Keratinocyte (primary cell): ENCODE data around the gene PPP6R1. TPM values are rescaled to one million over a fixed set of nuclear protein-coding genes. Genes with fewer than 3 reads are reported as not detected.

ENCODE experiments used
- DNase-seq: peaks from one replicate; pipeline ENCODE4 v3.0.0-alpha.2; 2011; ENCODE audit warnings: low read depth, missing footprints, low spot score
- FAIRE-seq: peaks from 2 replicates; lab custom pipeline; 2011; peaks lifted over from hg19 to GRCh38; lab: Jason Lieb, UNC
- H2AFZ ChIP-seq: 2 replicates; pipeline ENCODE4 v1.6.0; 2012; ENCODE audit warnings: low read length, control low read depth, inconsistent platforms; ENCODE audit not compliant: control insufficient read depth
- H3K27ac ChIP-seq: 2 replicates; pipeline ENCODE4 v1.5.1; 2011; ENCODE audit warnings: low read length; ENCODE audit not compliant: control insufficient read depth, insufficient read depth
- H3K27me3 ChIP-seq: 3 replicates; pipeline ENCODE4 v1.6.0; 2011; ENCODE audit warnings: low read length; ENCODE audit not compliant: control insufficient read depth, insufficient read depth; ENCODE audit errors: extremely low read depth
- H3K36me3 ChIP-seq, 2 experiments: 2 replicates in 1 of 2; 3 replicates in 1 of 2; pipeline ENCODE4 v1.5.1; 2011; ENCODE audit warnings: low read length in 2 of 2, mild to moderate bottlenecking in 1 of 2; ENCODE audit not compliant: control insufficient read depth in 2 of 2, insufficient read depth in 2 of 2; ENCODE audit errors: extremely low read depth in 1 of 2
- H3K4me1 ChIP-seq: 3 replicates; pipeline ENCODE4 v1.5.1; 2011; ENCODE audit warnings: low read length; ENCODE audit not compliant: control insufficient read depth, insufficient read depth; ENCODE audit errors: extremely low read depth
- H3K4me2 ChIP-seq: 3 replicates; pipeline ENCODE4 v1.6.0; 2011; ENCODE audit warnings: low read depth, low read length; ENCODE audit not compliant: control insufficient read depth, insufficient read depth; ENCODE audit errors: extremely low read depth
- H3K4me3 ChIP-seq, 3 experiments: fragments of 200-600 bp in 1 of 3; sonication (generic) in 1 of 3; 2 replicates in 2 of 3; 3 replicates in 1 of 3; pipeline ENCODE4 v1.5.1; 2011 to 2016; ENCODE audit warnings: low read length in 3 of 3, mild to moderate bottlenecking in 3 of 3, control low read depth in 2 of 3, inconsistent platforms in 1 of 3, low read depth in 1 of 3, mixed read lengths in 1 of 3, mixed run types in 1 of 3, moderate library complexity in 1 of 3; ENCODE audit not compliant: control insufficient read depth in 2 of 3, insufficient read depth in 2 of 3; ENCODE audit errors: extremely low read depth in 1 of 3
- H3K79me2 ChIP-seq: 2 replicates; pipeline ENCODE4 v1.6.0; 2012; ENCODE audit warnings: low read length; ENCODE audit not compliant: control insufficient read depth, insufficient read depth
- H3K9ac ChIP-seq: 3 replicates; pipeline ENCODE4 v1.6.0; 2011; ENCODE audit warnings: low read length; ENCODE audit not compliant: control insufficient read depth, insufficient read depth; ENCODE audit errors: extremely low read depth
- H3K9me1 ChIP-seq: 3 replicates; pipeline ENCODE4 v1.6.0; 2011; ENCODE audit warnings: low read length; ENCODE audit not compliant: control insufficient read depth, insufficient read depth; ENCODE audit errors: extremely low read depth
- H3K9me3 ChIP-seq: 2 replicates; pipeline ENCODE4 v1.5.1; 2012; ENCODE audit warnings: low read depth, low read length; ENCODE audit not compliant: control insufficient read depth
- H4K20me1 ChIP-seq: 3 replicates; pipeline ENCODE4 v1.6.0; 2011; ENCODE audit warnings: low read length; ENCODE audit not compliant: control insufficient read depth, insufficient read depth; ENCODE audit errors: extremely low read depth
- EZH2 ChIP-seq: IDR thresholded peaks from one replicate; pipeline ENCODE4 v1.6.1; 2012; ENCODE audit warnings: inconsistent platforms, mild to moderate bottlenecking, low read length, moderate library complexity
- dilution Hi-C: fragments of 300-500 bp; cut with MboI; formaldehyde crosslinking; loops from one replicate; pipeline ENCODE4 v1.7.0; 2020; ENCODE audit warnings: low sequenced_read_pairs; ENCODE audit not compliant: extremely low pct_ligation_motif_present
- polyA plus RNA-seq, 5 experiments: library from polyadenylated mRNA; depleted of rRNA in 3 of 5; stranded (reverse) in 3 of 5; stranded (forward) in 1 of 5; unstranded in 1 of 5; fragments of >200 nt; gene quantifications; 1 replicate in 1 of 5; 2 replicates in 3 of 5; 3 replicates in 1 of 5; pipeline versions ENCODE4 v1.2.1 to v1.2.3, GENCODE V29; 2011 to 2012; ENCODE audit warnings: missing spikeins in 2 of 5, low read depth in 1 of 5, low replicate concordance in 1 of 5
- TF ChIP-seq, protein P1 (sequence below), 3 experiments: IDR thresholded peaks in 1 of 3; conservative IDR thresholded peaks in 1 of 3; optimal IDR thresholded peaks in 1 of 3; 2 replicates in 2 of 3; 3 replicates in 1 of 3; pipeline versions ENCODE3 to v1.5.1; 2011; ENCODE audit warnings: low read length in 3 of 3, mild to moderate bottlenecking in 3 of 3, moderate library complexity in 2 of 3, control low read depth in 1 of 3, inconsistent platforms in 1 of 3; ENCODE audit not compliant: insufficient read depth in 2 of 3; ENCODE audit errors: extremely low read depth in 1 of 3

Gene PPP6R1
- polyA plus RNA-seq, 1 donor (not counting 4 experiments of a cell fraction or from before 2014, with no cell fraction given) = 26.7 TPM

DNA sequence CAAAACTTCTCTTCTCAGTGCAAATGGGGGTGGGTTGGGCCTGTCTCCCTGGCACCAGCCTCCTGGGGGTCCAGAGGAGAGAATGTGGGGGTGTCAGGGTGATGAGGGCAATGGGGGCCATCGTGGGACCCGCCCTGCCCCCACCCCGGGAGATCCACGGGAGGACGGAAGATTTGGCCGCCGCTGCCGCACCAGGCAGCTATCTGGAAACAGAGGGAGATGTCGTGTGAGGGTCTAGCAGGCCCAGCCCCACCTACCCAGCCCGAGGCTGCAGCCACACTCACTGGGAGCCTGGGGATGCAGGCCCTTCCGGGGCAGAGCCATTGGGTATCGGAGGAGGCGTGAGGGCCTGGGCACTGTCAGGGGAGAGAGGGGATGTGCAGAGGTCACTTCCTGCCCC lies 28.5 kb downstream of the PPP6R1 start:
- Histone ChIP-seq H4K20me1 (no peaks in the 10 kb centered on the region), H2AFZ (no peak overlapping the region), H3K9me3 (no peaks in the 10 kb centered on the region), H3K4me1 (no peaks in the 10 kb centered on the region), H3K4me3 (no peak overlapping the region), H3K36me3 (peaks cover 27 to 36% of the 10 kb centered on the region in 2 experiments), H3K9me1 (no peaks in the 10 kb centered on the region), H3K27ac (no peak overlapping the region), H3K4me2 (no peak overlapping the region), H3K79me2 (no peaks in the 10 kb centered on the region), H3K9ac (no peak overlapping the region), H3K27me3 (no peaks in the 10 kb centered on the region)
- TF ChIP-seq, protein P1, sequence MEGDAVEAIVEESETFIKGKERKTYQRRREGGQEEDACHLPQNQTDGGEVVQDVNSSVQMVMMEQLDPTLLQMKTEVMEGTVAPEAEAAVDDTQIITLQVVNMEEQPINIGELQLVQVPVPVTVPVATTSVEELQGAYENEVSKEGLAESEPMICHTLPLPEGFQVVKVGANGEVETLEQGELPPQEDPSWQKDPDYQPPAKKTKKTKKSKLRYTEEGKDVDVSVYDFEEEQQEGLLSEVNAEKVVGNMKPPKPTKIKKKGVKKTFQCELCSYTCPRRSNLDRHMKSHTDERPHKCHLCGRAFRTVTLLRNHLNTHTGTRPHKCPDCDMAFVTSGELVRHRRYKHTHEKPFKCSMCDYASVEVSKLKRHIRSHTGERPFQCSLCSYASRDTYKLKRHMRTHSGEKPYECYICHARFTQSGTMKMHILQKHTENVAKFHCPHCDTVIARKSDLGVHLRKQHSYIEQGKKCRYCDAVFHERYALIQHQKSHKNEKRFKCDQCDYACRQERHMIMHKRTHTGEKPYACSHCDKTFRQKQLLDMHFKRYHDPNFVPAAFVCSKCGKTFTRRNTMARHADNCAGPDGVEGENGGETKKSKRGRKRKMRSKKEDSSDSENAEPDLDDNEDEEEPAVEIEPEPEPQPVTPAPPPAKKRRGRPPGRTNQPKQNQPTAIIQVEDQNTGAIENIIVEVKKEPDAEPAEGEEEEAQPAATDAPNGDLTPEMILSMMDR (optimal IDR thresholded peaks at IDR 0.05 in 1 of 3, IDR thresholded peaks at IDR 0.05 in 1 of 3, conservative IDR thresholded peaks at IDR 0.05 in 1 of 3; ENCODE audit: extremely low read depth in 1 of 3, insufficient read depth in 2 of 3, low read length in 3 of 3) = no peak
- no peak for TF ChIP-seq EZH2
- dilution Hi-C loops = no loop called here
- FAIRE-seq (no peak), DNase-seq (no peak)

DNA sequence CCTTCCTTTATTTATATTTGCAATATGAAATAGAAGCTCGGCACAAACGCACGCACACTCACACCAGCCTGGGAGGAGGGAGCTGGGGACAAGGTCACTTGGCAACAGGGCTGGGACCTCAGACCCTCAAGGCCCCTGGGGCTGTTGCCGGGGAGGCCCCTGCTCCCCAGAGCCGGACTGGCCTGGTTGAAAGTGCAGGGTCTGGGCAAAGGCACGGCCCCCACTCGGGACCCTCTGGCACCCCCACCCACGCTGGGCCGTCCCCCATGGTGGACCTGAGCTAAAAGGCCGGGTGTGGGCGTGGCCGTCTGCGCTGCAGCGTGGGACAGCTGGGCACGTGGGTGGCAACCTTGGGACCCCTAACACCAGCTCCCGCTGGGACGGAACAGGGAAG lies 29.0 kb downstream of the PPP6R1 start:
- Histone ChIP-seq H3K4me2 (no peak overlapping the region), H3K9me3 (no peaks in the 10 kb centered on the region), H3K27me3 (no peaks in the 10 kb centered on the region), H3K4me1 (no peaks in the 10 kb centered on the region), H4K20me1 (no peaks in the 10 kb centered on the region), H3K4me3 (no peak overlapping the region), H3K9ac (no peak overlapping the region), H3K27ac (no peak overlapping the region), H3K9me1 (no peaks in the 10 kb centered on the region), H3K36me3 (peaks cover 25 to 32% of the 10 kb centered on the region in 2 experiments), H2AFZ (no peak overlapping the region), H3K79me2 (no peaks in the 10 kb centered on the region)
- DNase-seq (no peak), FAIRE-seq (no peak)
- TF ChIP-seq EZH2 = no peak
- TF ChIP-seq, protein P1 (optimal IDR thresholded peaks at IDR 0.05 in 1 of 3, IDR thresholded peaks at IDR 0.05 in 1 of 3, conservative IDR thresholded peaks at IDR 0.05 in 1 of 3; ENCODE audit: extremely low read depth in 1 of 3, insufficient read depth in 2 of 3, low read length in 3 of 3) = no peak
- dilution Hi-C loops = no loop called here
